Activated CD4-positive, alpha-beta T cell treated with anti-CD3 and anti-CD28 coated beads, Interleukin-2, Interleukin-6, amounts not matched to agents 100 ng/mL and 50 ng/mL, durations not matched to agents 16 hours and 8 hours (primary cell): Measurements from ENCODE around the gene PPT1.

Source experiments
- DNase-seq: peaks from one replicate; pipeline ENCODE4 v3.0.0-alpha.2; 2020

PPT1 gene

GRCh38 chr1:40092241-40092640, 4.8 kb downstream of the PPT1 start:
- DNase-seq, result no peak

GRCh38 chr1:40090652-40091355, 6.2 kb downstream of the PPT1 start:
- no peak for DNase-seq

DNA sequence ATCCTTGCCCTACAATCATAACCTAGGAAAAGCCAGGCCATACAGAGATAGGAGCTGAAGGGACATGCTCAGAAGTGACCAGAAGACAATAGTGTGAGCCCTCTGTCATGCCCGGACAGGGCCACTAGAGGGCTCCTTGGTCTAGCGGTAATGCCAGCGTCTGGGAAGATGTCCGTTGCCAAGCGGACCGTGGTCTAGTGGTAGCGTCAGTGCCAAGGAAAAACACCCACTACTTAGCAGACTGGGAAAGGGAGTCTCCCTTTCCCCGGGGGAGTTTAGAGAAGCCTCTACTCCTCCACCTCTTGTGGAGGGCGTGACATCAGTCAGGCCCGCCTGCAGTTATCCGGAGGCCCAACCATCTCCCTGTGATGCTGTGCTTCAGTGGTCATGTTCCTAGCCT, 12.3 kb downstream of the PPT1 start:
- peak; percentile 61 for DNase-seq

DNA sequence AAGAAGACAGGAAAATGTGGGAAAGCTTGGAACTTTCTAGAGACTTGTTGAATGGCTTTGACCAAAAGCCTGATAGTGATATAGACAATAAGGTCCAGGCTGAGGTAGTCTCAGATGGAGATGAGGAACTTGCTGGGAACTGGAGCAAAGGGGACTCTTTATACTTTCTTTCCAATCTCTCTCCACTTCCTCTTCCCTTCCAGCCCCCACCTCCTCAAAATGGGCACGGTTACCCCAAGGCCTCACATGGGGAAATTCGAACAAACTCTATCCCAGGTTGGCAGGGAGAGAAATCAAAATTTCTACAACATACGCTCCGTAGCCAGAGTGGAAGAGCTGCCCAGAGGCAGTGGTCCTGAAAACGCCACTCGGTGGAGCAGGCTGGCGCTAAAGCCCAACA, 15.2 kb downstream of the PPT1 start:
- no peak for DNase-seq

GRCh38 chr1:40079774-40080400, 17.2 kb downstream of the PPT1 start:
- no peak for DNase-seq

DNA sequence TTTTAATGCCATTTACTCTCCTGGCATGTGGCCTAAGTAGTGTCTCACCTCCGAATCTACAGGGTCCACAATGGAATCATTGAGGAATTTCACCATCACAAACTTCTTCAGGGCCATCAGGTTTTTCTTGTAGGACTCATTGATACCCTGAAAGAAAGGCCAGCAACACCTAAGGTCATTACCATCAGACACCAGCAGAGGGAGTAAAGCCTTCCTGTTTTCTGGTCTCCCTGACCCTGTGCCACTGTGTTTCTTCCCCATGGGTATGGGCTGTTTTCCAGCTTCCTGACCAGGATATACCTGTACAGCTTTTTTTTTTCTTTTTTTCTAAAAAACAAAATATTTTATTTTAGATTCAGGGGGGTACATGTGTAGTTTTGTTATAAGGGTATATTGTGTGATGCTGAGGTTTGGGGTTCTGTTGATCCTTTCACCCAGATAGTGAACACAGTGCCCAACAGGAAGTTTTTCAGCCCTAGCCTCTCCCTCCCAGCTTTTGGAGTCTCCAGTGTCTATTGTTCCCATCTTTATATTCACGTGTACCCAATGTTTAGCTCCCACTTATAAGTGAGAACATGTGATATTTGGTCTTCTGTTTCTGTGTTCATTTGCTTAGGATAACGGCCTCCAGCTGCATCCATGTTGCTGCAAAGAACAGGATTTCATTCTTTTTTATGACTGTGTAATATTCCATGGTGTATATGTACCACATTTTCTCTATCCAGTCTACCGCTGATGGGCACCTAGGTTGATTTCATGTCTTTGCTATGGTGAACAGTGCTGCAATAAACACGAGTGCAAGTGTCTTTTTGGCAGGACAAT, 18.3 kb downstream of the PPT1 start:
- peak; percentile 74 for DNase-seq

DNA sequence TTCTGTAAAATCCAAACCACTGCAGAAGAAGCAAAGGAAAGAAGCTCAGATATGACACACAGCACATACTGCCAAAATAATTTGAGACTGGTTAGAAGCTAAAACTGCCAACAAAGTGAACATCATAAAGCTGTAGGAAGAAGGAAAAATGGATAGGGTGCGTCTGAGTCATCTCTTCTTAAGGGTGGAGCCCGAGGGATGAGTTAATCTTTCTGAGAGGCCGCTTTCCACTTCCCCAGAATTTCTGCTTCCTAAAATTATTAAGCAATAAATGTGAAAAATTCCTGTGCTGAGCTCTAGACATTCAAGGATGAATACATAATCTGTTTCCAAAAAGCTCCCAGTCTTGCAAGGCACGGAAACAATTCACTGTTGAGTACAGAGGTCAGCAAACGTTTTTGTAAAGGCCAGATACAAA, 20.1 kb downstream of the PPT1 start:
- DNase-seq, result no peak

DNA sequence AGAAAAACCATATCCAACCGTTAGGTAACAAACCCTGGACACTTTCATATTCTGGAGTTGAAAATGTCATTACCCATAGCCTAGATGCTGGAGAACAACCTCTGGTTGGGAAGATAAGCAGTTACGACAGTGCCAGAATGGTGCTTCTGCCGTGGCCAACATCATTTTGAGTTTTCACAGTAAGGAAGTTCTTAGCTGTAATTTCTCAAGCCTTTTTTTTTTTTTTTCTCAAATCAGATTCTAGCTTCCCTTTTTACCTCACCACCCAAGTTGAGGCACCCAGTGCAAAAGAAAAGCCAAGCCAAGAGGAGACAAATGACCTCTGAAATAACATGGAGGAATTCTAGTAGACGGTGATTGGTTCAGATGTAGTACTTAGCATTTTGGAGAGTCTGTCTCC, 21.8 kb downstream of the PPT1 start:
- DNase-seq, result no peak

DNA sequence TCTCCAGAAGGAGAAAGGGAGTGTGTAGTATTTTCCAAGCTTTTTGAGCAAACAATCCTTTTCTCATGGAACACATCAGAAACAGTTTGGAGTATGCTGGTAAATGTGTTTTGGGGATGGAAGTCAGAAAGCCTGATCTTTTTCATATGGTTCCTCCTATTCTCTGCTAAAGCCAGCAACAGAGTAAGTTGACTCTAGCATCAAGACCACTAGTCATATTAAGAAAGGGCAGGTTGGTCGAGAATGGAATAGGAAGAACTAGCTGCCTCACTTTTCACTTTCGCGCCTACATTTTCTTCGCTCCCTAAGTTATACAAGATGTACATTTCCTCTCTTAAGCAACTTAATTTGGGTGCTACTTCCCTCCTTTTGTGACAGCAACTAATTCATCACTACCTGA, 24.0 kb downstream of the PPT1 start:
- DNase-seq, result no peak

DNA sequence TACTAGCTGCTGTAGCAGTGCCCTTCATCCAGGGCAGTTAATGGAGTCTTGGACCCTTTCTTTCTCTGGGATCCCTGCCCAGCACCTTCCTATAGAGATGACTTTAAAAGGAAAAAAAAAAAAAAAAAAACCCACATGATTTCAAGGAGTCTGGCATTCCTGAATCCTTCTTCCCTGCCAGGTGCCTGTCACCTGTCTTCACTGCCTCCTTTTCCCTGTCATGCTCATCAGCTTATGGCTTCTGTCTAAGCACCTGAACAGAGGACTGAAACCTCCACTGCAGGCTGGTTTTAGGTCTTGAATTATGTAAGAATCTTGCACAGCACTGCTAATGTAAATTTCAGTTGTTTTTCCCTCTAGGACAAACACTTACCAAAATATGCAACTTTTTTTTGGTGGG, 24.9 kb downstream of the PPT1 start:
- DNase-seq, result no peak

GRCh38 chr1:40067851-40068250, 29.2 kb downstream of the PPT1 start:
- no peak for DNase-seq

DNA sequence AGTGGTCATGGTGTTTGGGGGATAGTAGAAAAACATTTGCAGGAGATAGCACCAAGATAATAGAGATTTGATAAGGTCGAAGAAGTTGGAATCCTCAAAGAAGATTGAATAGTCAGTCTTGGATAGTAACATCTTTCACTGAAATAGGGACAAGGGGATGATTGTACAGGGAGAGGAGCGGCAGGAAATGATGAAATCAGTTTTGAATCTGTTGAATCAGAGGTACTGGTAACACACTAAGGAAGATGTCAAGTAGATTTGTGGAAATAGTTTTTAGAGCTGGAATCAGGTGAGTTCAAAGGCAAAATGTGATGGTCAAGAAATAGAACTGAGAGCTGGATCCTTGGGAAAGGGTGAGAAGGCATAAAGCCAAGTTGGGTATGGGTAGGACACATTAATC, 30.0 kb downstream of the PPT1 start:
- no peak for DNase-seq

DNA sequence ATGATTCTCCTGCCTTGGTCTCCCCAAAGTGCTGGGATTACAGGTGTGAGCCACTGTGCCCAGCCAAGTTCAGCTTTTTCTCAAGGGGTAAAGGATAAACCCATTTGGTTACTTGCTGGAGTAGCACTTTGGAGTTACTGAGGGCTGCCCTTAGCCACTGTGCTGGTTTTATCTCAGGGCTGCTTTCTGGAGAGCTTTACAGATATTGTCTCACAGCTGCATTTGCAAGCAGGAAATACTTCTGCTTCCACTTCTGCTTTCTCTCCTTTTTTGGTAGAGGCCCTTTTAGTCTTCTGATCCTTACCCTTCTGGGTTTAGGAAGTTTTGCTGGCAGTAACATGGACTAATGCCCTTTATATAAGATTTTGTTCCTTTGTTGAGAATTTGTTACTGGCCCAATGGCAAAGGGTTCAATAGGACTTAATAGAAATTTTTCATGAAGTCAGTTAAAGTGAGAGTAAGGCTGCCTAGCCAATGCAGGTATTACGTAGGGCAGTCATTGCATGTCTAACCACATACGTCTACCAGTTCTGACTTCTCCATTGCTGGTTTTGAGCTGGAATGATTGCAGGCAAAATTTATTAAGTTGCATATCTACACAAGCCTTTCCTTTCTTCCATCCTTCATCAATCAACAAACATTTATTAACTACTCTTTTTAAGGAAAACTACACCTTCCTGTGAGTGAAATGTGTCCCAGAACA, 32.1 kb downstream of the PPT1 start:
- DNase-seq, result no peak

- peak; percentile 27 for DNase-seq
Observed at GRCh38 chr1:40059960-40060750, 36.9 kb downstream of the PPT1 start.

DNA sequence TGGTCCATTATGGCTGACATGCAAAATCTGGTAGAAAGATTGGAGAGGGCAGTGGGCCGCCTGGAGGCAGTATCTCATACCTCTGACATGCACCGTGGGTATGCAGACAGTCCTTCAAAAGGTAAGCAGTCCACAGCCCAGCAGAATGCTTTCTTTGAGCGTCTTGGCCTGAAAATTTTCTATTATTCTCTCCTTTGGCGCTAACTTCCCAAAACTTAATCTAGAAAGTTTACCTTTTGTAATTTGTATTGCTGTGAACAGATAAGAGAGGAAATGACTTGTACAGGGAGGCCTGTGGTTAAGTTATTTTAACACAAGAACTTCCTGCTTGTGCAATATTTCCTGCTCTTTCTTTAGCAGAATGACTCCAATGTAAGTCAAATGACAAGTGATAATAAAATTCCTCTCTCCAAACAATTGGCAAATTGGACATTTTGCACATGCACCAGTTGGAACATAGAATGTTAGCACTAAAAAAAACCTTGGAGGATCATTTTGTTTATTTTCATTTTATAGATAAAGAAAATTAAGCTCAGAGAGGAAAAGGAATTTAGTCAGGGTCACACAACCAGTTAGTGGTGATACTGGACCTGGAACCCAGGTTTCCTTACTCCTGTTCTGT, 37.6 kb downstream of the PPT1 start:
- peak; percentile 78 for DNase-seq

DNA sequence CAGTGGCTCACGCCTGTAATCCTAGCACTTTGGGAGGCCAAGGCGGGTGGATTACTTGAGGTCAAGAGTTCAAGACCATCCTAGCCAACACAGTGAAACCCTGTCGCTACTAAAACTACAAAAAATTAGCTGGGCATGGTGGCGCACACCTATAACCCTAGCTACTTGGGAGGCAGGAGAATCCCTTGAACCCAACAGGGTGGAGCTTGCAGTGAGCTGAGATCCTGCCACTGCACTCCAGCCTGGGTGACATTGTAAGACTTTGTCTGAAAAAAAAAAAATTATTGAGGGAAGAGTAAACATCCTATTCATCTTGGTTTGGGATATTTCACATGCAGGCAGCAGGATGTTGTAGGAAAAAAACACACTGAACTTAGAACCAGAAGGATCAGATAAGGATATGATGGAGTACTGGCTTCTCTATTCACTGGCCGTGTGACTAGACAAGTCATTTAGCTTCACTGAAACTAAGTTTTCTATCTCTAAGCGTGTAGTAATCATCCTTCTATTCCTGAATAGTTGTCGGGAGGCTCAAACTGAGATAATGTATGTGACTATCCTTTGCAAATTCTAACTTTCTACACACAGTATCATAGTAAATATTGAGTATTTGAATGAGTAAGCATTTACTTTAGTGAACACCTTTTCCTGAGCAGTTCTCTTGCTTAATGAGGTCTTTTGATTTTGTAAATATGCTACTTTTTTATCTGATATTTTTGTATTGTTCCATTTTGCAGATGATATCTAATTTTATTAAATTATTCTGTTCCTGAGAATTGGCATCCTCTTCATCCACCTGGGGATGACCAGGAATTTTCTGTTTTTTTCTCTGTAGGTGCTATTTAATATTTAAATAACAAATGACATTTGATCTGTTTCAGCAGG, 38.4 kb downstream of the PPT1 start:
- peak; percentile 53 for DNase-seq

- DNase-seq, result no peak
Observed at GRCh38 chr1:40058097-40058452, 39.0 kb downstream of the PPT1 start.

- no peak for DNase-seq
Observed at GRCh38 chr1:40057310-40058030, 39.6 kb downstream of the PPT1 start.

DNA sequence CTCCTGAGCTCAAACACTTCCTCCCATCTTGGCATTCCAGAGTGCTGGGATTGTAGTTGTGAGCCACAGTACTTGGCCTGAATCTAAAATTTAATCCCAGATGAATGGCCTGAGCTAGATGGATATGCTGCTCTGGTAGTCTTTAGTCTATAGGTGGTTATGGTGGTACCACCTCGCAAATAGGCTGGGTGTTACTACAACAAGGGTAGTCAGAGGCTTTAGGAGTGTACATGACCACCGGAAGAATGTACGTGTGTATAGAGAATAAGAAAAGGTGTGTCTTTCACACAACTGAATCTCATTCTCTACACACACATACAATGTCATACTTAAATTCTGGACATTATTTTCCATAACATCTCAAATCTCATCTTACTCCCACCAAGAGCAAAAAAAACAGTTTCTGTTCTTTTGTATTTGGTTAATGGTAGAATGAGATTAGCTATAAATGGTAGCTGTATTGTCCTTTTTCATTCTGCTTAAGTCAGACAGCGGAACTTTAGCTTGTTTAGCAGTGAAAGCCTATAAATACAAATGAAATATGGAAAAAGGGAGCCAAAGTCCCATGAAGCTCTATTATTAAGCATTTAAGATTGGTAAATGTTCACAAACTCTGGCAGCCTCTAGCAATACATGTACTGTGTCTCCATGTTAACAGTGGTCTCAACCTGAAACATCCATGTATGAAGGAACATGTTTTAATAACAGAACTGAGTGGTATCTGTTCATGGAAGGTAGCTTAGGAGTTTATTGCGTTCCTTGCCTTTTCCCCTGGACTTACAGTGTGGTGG, 40.3 kb downstream of the PPT1 start:
- no peak for DNase-seq
